Activated B cell treated with CpG ODN at 0.5 μM for 24 hours (primary cell): ENCODE data around the gene PFKL. TPM values are rescaled to one million over a fixed set of nuclear protein-coding genes. Genes with fewer than 3 reads are reported as not detected.

Source experiments
- ATAC-seq: fragments of 200-7000 bp; cut with Tn5 transposase; one replicate; pipeline ENCODE4 v1.10.0; 2021; ENCODE audit warnings: low read depth, mild to moderate bottlenecking, moderate library complexity
- CTCF ChIA-PET: fragments of 350-600 bp; sonication (Branson Sonifier 250); formaldehyde crosslinking; loops from one replicate; lab custom pipeline; 2021; ENCODE audit warnings: antibody characterized with exemption; lab: Charles Lee
- POLR2A ChIA-PET: fragments of 350-600 bp; sonication (Branson Sonifier 250); formaldehyde crosslinking; loops from one replicate; lab custom pipeline; 2021; ENCODE audit warnings: antibody characterized with exemption; lab: Charles Lee
- DNase-seq: peaks from one replicate; pipeline ENCODE4 v3.0.0; 2022
- H3K27ac Mint-ChIP-seq: one replicate; pipeline ENCODE4 v1.8.0; 2020; ENCODE audit warnings: mixed read lengths
- H3K27me3 Mint-ChIP-seq: one replicate; pipeline ENCODE4 v1.8.0; 2021; ENCODE audit warnings: mixed read lengths
- H3K36me3 Mint-ChIP-seq: one replicate; pipeline ENCODE4 v1.8.0; 2021; ENCODE audit warnings: low read depth, mixed read lengths
- H3K4me1 Mint-ChIP-seq: one replicate; pipeline ENCODE4 v1.8.0; 2021; ENCODE audit warnings: mixed read lengths
- H3K4me3 Mint-ChIP-seq: one replicate; pipeline ENCODE4 v1.8.0; 2020; ENCODE audit warnings: mild to moderate bottlenecking, mixed read lengths
- H3K9me3 Mint-ChIP-seq: one replicate; pipeline ENCODE4 v1.8.0; 2020; ENCODE audit warnings: mixed read lengths
- intact Hi-C: fragments of 100-400 bp; cut with micrococcal nuclease; formaldehyde crosslinking; loops from one replicate; pipeline ENCODE4 v1.15.1; 2024
- total RNA-seq: library from RNA; stranded (reverse); gene quantifications from 2 replicates; pipeline ENCODE4 v1.2.3, GENCODE V29; 2022
- TF ChIP-seq, protein P1 (sequence below): fragments of 200-600 bp; IDR thresholded peaks from one replicate; pipeline ENCODE4 v1.8.0; 2022; ENCODE audit warnings: antibody characterized with exemption, mild to moderate bottlenecking

PFKL gene
- total RNA-seq, 1 donor from 2014 or later, result 174 TPM

DNA sequence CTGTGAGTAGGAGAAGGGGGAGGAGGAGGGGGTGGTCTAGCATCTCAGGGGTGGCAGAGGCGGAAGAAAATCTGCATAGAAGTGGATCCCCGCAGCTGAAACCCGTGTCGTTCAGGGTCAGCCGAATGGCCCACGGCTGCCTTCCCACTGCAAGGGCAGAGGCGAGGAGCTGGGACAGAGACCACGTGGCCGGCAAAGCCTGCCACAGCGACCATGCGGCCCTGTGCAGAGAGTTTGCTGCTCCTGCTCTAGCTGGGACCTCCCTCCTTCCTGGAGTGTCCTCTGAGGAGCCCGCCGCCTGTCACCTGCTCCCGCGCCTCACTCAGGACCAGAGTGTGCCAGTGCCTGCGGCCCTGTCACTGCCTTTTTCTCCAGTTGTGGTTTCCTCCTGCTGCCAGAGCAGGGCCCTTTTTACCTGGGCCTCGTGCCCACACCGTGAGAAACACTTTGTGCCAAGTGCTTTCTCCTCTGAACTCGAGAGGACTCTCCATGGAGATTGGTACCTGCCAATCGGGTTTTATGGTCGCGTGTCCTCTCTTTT lies 48.1 kb downstream of the PFKL start:
- intact Hi-C loops, result no loop called here
- Mint-ChIP-seq H3K9me3 (no peaks in the 10 kb centered on the region), H3K4me1 (peaks cover 8% of the 10 kb centered on the region), H3K27me3 (peaks cover 31% of the 10 kb centered on the region), H3K27ac (no peak overlapping the region), H3K4me3 (no peak overlapping the region), H3K36me3 (no peaks in the 10 kb centered on the region)
- TF ChIP-seq, protein P1, sequence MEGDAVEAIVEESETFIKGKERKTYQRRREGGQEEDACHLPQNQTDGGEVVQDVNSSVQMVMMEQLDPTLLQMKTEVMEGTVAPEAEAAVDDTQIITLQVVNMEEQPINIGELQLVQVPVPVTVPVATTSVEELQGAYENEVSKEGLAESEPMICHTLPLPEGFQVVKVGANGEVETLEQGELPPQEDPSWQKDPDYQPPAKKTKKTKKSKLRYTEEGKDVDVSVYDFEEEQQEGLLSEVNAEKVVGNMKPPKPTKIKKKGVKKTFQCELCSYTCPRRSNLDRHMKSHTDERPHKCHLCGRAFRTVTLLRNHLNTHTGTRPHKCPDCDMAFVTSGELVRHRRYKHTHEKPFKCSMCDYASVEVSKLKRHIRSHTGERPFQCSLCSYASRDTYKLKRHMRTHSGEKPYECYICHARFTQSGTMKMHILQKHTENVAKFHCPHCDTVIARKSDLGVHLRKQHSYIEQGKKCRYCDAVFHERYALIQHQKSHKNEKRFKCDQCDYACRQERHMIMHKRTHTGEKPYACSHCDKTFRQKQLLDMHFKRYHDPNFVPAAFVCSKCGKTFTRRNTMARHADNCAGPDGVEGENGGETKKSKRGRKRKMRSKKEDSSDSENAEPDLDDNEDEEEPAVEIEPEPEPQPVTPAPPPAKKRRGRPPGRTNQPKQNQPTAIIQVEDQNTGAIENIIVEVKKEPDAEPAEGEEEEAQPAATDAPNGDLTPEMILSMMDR, result no peak
- DNase-seq (no peak), ATAC-seq (no peak)
- ChIA-PET POLR2A (no interaction called here), CTCF (no interaction called here)

DNA sequence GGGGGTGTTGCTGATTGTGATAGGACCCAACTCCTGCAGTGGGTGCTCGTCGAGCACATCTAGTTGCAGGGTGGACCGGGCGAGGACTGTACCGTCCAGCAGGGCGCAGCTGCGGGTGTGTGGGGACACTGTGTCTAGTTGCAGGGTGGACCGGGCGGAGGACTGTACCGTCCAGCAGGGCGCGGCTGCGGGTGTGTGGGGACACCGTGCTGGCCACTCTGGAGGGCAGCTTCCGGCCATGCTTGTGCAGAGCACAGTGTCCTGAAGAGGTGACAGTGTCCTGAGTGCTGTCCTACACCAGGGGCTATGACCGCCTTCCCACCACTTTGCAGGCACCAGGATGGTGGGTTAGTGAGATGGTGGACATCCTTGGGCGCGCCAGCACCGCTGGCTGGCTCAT lies 49.0 kb downstream of the PFKL start:
- Mint-ChIP-seq H3K36me3 (no peaks in the 10 kb centered on the region), H3K4me3 (no peak overlapping the region), H3K27ac (no peak overlapping the region), H3K27me3 (peaks cover 32% of the 10 kb centered on the region), H3K9me3 (no peaks in the 10 kb centered on the region), H3K4me1 (peaks cover 17% of the 10 kb centered on the region)
- intact Hi-C loops, result no loop called here
- POLR2A ChIA-PET, result no interaction called here
- ATAC-seq (no peak), DNase-seq (no peak)
- TF ChIP-seq, protein P1, result no peak
- CTCF ChIA-PET, result no interaction called here

DNA sequence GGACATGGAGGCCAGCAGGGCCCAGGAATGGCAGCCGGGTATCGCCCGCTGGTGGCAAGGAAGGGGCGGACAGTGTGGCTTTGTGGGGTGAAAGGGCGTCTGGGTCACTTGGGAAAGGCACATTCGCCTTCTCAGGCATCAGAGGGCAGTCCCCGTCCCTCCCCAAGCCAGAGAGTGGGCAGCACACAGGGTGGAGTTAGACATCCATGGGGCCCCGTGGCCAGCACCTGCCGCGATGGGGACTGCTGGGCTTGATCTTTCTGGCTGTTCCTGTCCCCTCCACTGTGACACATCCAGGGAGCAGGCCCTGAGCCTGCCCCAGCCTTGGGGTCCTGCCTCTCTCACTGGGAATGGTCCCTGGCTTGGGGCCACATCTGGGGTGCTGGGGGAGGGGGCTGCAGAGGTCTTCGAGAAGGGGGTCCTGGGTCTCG lies 49.6 kb downstream of the PFKL start:
- TF ChIP-seq, protein P1, result no peak
- Mint-ChIP-seq H3K4me3 (no peak overlapping the region), H3K27ac (no peak overlapping the region), H3K4me1 (peaks cover 22% of the 10 kb centered on the region), H3K36me3 (no peaks in the 10 kb centered on the region), H3K27me3 (peaks cover 32% of the 10 kb centered on the region), H3K9me3 (no peaks in the 10 kb centered on the region)
- ATAC-seq, result no peak
- intact Hi-C loops, result no loop called here
- no peak for DNase-seq
- POLR2A ChIA-PET, result no interaction called here
- CTCF ChIA-PET, result no interaction called here

DNA sequence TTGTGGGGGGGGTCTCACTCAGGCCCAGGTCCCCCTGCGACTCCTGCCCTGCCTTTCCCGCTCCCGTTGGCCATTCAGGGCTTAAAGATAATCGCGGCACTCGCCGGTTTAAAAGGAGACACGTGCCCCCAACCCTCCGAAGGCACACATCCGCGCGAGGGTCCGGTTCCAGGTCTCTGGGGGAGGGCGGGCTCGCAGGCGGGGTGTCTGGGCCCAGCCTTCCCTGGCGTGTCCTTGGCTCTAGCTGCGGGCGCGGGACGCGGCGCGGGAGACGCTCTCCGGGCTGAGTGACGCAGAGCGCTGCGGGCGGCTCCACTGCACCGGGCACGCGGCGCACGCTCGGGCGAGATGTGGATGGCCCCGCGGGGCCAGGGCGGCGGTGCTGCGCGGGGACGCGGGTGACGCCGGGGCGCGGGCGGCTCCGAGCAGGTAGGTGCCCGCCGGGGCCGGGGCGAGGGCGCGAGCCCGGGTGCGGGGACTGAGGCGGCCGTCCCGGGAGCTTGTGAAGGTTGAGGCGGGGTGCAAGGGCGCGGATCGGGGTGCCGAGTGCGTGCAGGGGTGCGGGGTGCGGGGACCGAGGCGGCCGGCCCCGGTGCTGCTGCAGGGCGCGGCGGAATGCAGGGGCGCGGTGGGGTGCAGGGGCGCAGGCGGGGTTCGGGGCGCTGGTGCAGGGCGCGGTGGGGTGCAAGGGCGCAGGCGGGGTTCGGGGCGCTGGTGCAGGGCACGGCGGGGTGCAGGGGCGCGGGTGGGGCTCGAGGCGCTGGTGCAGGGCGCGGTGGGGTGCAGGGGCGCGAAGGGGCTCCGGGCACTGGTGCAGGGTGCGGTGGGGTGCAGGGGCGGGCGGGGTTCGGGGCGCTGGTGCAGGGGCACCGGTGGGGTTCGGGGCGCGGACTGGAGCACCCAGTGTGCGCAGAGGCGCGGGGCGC lies 50.3 kb downstream of the PFKL start:
- no peak overlapping the region for H3K27ac Mint-ChIP-seq
- H3K27me3 Mint-ChIP-seq, result peaks cover 29% of the 10 kb centered on the region
- H3K4me1 Mint-ChIP-seq, result peaks cover 29% of the 10 kb centered on the region
- H3K4me3 Mint-ChIP-seq, result no peak overlapping the region
- no peaks in the 10 kb centered on the region for H3K36me3 Mint-ChIP-seq
- DNase-seq (no peak), ATAC-seq (no peak)
- TF ChIP-seq, protein P1, result no peak
- intact Hi-C loops, result no loop called here
- H3K9me3 Mint-ChIP-seq, result no peaks in the 10 kb centered on the region
- ChIA-PET POLR2A (no interaction called here), CTCF (no interaction called here)

DNA sequence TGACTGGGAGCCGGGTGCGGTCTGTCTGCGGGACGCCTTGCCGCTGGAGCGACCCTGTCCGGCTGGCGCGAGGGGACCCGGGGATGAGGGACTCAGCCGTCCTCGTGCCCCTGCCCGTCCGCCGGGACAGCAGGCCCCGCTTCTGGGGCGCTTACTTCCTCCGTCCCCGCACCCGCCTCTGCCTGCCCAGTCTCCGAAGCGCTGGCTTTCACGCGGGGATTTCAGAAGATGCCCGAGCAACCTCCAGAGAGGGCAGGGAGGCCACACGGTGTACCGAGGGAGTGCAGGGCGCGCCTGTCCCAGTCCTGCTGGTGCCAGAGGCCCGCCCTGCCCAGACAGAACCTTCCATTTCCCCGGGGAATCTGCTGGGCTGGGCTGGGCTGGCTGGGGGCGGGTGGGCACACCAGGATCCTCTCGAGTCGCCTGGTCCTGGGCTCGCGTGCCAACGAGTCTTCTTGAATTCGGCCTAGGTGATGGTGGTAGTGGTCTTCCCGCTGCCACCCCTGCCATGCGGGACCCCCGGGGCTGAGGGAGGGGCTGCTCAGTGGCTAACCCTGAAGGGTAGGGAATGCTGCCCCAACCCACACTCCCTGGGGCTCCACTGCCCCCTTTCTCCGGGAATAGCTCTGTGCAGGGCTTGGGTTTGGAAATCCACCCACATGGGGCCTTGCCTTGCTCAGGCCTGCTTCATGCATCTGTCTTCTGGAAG lies 51.1 kb downstream of the PFKL start:
- H3K4me3 Mint-ChIP-seq, result no peak overlapping the region
- ChIA-PET CTCF (no interaction called here), POLR2A (no interaction called here)
- H3K9me3 Mint-ChIP-seq, result no peaks in the 10 kb centered on the region
- peaks cover 36% of the 10 kb centered on the region for H3K4me1 Mint-ChIP-seq
- intact Hi-C loops, result no loop called here
- H3K27ac Mint-ChIP-seq, result no peak overlapping the region
- ATAC-seq (no peak), DNase-seq (no peak)
- peaks cover 28% of the 10 kb centered on the region for H3K27me3 Mint-ChIP-seq
- TF ChIP-seq, protein P1, result no peak
- no peaks in the 10 kb centered on the region for H3K36me3 Mint-ChIP-seq
